GM21529 (cell line): Measurements from ENCODE around the gene HRK.
A peak's percentile ranks its signal among the peaks of the same experiment; 100 is the strongest.

Experiments used
- ATAC-seq: cut with Tn5 transposase; IDR thresholded peaks from one replicate; pipeline ENCODE4 v1.9.1; 2021; ENCODE audit not compliant: unreplicated experiment

The HRK gene

DNA sequence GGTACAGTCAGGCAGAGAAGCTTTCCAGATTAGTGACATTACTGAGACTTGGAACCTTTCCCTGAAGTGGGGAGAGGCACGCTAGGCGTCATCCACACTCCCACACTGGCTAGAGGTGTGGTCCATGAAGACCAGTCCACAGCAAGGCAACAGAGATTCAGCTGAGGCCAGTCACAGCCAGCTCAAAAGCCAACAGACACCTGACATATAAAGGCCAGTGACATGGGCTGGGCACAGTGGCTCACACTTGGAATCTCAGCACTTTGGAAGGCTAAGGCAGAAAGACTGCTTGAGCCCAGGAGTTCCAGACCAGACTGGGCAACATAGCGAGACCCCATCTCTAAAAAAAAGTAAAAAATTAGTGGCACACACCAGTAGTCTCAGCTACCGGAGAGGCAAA lies 10.9 kb downstream of the HRK start:
- no peak for ATAC-seq

DNA sequence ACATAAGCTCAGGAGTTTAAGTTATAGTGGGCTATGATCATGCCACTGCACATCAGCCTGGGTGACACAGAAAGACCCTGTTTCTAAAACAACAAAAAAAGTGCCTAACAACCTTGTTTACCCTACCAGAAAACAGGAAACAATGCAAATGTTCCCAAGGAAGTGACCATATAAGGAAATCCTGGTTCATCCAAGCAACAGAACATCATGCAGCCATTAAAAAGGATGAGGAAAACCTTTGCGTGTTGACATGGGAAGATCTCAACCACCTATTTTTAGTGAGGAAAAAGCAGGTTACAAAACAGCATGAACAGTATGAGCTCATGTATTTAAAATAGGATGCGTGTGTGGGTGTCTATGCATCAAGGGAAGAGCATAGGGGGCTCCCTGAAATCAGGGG lies 13.7 kb downstream of the HRK start:
- no peak for ATAC-seq

DNA sequence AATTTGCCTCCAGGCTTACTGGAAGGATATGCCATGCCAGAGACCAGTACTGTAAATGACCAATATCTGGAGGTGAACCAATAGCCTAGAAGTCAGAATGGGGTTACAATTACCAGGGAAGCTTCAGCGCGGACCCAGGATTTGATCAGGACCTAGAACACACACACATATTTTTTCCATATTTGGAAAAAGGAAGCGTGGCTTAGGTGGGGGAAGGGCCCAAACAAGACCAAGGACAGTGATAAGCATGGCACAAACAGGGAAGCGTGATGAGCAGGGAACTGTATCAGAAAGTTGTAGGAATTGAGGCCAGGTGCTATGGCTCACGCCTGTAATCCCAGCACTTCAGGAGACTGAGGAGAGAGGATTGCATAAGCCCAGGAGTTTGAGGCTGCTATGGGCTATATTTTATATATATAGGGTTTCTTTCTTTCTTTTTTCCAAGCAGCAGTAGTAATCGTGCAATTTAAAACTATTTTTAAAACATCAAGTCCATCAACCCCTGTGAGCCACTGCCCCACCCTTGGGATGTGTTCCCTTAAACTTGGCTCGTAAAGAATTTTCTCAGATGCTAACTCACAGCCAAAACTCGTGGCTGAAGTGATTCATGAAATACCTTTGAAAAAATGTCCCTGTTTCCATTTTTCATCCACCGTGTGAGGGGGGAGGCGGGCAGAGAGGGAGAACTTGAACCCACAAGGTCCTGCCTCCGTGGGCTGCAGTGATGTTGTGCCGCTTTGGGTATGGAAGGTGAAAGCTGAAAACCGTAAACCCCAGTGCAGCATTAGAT lies 16.7 kb downstream of the HRK start:
- ATAC-seq = no peak

DNA sequence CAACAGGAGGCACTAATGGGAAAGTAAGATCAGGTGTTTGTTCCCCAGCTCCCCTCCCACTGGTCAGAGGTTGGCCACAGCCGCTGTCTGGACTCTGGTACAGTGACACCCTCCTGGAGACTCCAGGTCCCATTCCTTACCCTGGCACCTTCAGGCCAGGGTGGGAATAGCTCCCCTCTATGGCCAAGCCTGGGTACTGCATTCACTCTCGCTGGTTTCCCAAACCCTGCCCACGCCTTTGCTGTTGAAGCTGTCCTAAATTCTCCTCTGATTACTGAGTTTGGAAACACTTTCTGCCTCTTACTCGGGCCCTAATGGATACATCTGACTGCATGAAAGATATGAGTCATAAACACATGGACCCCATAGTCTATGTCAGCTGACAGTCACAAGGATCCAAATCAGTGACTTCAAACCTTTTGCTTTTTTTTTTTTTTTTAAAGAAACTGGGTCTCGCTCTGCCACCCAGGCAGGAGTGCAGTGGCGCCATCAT lies 17.9 kb downstream of the HRK start:
- ATAC-seq = no peak

DNA sequence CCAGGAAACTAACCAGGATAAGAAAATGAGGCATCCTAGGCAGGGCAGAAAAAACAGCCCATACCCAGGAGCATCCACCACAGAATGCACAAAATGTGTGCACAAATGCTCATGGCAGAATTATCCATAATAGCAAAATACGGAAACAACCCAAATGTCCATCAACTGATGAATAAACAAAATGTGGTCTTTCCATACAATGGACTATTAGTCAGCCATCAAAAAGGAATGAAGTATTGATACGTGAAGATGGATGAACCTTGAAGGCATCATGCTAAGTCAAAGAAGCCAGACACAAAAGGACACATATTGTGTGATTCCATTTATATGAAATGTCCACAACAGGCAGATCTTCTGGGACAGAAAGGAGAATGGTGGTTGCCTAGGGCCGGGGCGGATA lies 19.1 kb downstream of the HRK start:
- no peak for ATAC-seq

DNA sequence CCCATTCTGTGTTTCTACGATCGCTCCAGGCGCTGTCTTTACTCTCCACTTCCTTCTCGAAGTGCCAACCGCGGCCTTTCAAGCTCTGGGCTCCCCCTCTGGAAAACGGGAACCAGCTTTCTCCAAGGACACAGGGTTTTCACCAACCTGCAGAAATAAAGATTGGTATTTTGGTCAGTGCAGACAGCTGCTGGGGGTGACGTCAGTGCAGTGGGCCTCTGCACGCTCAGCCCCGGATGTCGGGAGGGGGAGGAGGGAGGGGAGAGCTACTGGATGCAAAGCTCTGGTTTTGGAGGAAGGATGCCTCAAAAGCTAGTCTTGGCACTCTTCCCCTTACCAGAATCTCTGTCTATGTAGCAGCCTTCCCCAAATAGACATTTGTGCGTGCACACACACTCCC lies 19.9 kb downstream of the HRK start:
- peak; percentile 77 for ATAC-seq

DNA sequence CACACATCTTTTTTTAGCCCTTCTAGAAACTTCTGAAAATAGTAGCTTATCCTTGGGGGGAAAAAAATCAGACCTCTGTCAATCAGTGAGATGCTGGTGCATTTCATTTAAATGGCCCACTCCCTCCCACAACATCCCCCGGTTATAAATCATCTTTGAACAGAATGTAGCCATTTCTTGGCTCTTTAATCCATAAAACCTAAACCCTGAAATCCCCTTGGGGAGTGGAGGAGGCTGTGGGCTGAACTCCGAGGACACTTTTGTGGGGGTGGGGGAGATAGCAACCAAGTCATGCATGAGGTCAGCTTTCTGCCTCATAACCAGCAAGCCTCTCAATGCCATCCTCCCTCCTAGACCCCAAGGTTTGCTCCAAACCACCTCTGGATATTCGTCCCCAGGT lies 21.0 kb downstream of the HRK start:
- no peak for ATAC-seq

DNA sequence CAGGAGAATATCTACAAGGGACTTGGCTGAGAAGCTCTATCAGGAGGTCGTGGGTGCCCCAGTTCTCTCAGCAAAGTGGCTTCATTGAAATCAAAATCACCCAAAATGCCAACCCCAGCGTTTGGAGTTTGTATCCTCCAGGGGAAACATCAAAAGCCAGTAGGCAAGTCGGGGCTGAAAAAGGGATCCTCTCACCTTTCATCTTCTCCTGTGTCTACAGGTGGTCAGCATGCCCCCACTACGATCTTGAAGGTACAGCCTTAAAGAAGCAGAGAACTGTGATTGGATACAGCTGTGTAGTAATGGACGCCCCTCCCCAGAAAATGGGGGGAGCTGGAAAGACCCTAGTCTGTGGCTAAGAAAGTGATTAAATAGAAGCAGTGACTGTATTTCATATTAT lies 22.2 kb downstream of the HRK start:
- ATAC-seq = no peak

DNA sequence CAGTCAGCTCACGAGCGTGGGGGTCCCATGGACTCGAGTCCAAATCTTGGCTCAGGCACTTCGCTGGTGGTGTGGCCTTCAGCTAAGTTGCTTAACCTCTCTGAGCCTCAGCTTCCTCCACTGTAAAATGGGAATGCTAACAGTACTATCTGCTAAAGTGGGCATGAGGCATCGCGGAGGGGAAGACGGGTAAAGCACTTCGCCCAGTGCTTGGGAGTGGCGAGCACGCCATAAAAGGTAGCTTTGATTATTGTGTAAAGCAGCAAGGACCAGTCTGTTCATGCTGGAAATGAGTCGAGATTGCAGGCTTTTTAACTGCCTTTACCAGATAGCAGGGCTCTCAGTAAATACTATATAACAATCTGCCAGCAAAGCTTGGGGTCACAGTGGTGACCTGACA lies 24.5 kb downstream of the HRK start:
- no peak for ATAC-seq

DNA sequence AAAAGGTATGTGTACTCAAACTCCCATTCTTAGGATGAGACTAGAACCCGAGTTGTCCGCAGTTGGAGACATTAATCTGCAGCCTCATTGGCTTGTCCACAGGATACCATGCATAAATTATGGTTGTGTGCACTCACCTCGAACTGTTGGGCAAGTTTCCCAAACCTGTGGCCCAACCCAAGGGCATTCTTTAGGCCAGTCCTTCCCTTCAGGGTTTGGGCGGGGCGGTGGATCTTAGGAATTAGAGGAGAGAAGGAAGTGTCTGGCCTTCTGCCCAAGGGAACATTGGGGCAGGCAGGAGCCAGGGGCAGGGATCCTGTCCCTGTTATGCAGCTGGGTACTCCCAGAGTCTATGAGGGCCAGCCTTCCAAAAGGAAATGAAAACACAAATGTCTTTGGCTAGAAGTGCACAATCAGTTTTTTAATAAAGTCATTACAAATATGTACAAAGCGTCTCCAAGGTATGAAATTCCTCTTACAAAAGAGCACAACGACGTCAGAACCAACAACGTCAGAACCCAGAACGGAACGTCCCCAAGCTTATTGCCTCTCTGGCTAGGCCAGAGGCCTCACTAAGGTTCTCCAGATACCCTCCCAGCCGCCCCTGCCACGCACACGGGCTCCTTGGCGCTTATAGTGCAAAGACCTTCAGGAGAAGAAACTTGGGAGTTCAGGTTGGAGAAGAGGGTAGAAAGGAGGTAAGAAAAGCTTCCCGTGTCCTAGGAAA lies 25.3 kb downstream of the HRK start:
- no peak for ATAC-seq

DNA sequence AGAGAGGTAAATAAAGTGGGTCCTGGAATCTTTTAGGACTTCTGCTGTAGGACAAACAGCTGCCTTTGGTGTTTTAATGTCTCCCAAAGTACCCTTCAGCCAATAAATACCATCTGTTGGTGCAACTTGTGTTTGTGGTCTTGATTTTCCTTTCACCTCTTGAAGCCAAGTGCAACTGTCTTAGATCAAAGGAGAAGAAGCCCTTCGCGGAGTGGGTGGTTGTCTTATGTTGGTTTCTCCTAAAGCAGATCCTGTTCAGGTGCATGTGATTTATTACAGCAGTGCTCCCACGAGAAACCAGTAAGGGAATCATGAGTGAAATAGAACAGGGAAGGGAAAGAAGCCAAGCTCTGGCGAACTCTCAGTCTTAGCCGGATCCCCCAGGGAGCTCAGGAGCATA lies 27.7 kb downstream of the HRK start:
- ATAC-seq = no peak

DNA sequence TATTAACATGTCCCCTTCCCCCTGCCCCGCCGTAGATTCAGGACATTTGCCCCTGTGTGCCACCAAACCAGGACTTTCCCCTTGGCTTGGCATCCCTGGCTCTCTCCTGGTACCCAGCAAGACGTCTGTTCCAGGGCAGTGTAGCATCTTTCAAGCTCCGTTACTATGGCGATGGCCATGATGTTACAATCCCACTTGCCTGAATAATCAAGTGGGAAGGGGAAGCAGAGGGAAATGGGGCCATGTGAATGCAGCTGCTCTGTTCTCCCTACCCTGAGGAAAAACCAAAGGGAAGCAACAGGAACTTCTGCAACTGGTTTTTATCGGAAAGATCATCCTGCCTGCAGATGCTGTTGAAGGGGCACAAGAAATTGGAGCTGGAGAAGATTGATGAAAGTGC lies 28.9 kb downstream of the HRK start:
- no peak for ATAC-seq

DNA sequence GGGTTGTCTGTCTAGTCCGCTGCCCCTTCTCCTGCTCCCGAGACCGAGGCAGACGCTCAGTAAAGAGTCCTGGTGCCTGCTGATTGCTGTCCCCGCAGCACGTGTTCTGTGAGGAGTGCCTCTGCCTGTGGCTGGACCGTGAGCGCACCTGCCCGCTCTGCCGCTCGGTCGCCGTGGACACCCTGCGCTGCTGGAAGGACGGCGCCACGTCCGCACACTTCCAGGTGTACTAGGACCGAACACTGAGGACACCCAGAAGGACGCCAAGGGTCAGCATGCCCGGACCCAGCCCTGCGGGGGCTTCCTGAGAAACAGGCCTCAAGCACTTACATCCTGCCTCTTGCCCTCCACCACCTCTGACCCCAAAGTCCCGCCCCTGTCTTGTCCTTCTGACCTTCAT lies 32.0 kb downstream of the HRK start:
- ATAC-seq = no peak

DNA sequence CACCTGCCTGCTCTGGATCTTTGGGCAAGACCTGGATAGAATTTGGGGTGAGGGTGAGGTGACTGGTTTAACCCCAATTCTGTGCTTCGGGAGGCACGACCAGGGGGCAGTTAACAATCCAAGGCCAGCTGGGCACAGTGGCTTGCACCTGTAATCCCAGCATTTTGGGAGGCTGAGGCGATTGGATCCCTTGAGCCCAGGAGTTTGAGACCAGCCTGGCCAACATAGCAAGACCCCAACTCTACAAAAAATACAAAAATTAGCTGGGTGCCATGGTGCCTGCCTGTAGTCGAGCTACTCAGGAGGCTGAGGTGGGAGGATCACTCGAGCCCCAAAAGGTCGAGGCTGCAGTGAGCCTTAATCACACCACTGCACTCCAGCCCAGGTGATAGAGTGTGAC lies 38.2 kb downstream of the HRK start:
- no peak for ATAC-seq

DNA sequence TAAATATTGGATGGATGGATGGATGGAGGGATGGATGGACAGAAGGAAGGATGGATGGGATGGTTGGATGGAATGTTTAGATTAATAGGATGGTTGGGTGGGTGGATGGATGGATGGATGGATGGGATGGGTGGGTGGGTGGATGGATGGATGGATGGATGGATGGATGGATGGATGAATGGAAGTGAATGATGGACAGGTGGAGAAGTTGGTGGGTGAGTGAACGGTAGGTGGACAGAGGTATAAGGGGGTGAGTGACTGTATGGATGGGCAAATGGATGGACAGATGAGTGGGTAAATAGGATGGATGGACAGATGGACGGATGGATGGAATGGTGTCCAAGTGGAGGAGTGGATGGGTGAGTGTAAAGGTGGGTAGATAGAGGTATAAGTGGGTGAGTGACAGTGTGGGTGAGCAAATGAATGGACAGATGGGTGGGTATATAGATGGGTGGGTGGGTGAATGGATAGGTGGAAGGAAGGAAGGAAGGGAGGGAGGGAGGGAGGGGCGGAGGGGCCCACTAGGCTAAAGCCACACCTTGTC lies 41.9 kb downstream of the HRK start:
- no peak for ATAC-seq

DNA sequence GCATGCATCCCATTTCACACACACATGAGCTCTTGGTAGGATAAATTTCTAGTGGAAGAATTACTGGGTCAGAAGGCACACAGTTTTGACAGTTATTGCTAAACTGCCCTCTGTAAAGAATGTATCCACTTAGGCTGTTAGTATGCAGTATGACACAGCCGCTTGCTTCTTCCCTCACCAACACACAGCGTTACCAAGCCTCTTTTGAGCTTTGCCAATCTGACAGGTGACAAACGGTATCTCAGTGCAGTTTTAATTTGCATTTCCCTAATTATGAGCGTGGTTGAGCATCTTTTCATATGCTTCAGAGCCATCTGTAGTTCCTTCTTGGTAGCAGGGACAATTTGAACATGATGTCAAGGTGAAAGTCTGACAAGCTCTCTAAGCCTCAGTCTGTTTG lies 42.9 kb downstream of the HRK start:
- no peak for ATAC-seq

DNA sequence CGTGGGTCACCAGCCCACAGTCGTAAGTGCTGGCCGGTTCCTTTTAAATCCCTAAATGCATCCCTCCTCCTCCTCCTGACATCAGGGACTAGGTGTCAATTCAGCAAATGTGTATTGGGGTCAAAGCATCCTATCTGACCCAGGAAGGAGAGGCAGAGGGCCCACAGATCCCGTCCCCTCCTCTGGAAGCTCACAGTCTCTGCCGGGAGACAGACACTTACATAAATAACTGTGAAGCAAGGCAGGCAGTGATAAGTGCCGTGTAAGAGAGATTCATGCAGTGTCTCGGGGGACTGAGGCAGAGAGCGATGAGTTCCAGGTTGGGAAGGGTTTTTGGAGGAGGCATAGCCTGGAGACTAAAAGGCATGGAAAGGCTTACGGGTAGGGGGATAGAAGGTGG lies 44.1 kb downstream of the HRK start:
- ATAC-seq = no peak

DNA sequence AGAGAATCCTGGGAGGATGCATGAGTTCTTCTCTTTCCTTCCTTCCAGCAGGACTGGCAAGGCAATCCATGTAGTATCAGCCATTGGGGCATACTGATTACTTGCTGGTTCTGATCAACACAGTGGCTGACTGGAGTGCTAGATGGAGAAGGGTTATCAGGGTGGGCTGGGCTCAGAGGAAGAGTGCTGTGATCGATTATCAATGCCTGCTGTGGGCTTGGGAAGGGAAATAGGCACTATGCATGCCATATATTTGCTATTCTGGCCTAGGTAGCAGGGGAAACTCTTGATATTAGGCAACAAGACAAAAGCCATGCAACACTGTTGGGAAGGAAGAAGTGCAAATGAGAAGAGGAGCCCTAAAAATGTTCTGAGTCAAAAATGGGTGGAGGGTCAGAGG lies 45.8 kb downstream of the HRK start:
- ATAC-seq = no peak

DNA sequence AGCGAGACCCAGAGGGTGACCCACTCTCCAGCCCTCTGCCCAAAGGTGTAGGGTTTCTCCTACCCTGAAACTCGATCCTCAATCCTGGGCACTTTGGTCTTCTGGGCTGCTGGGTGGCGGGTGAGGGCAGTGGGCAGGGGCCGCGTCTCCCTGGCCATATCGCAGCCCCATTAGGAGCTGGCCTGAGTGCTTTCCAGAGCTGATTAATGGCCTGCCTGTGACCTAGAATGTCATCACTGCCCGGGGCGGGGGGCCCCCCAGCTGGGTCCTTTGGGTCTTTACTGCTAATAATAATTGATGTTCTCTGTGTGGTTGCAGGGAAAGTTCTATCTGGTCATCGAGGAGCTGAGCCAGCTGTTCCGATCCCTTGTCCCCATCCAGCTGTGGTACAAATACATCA lies 47.8 kb downstream of the HRK start:
- no peak for ATAC-seq

DNA sequence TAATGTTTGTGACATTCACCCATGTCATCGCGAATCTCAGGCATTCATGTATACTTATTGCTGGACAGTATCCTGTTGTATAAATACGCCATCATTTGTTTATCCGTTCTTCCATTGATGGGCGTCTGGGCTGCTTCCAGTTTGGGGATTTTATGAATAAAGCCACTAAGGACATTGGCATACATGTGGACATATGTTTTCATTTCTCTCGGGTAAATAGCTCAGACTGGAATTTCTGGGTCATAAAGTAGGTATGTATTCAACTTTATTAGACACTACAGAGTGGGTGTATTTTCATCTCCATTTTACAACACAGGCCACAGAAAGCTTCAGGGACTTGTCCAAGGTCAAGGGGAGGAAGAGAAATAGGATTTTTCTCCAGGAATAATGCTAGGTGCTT lies 48.9 kb downstream of the HRK start:
- no peak for ATAC-seq

DNA sequence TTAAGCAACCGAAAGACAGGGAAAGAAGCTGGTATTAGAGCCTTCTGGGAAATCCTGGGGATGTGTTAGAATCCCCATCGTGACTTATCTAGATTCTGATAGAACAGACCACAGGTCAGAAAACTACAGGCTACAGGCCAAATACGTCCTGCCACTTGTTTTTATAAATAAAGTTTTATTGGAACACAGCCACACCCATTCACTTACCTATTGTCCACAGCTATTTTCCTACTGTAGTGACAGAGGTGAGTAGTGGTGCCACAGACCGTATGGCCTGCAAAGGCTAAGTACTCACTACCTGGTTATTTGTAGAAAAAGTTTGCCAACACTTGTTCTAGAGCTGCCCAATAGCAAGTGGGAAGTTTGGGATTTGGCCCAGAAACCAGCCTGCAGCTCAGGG lies 53.8 kb downstream of the HRK start:
- ATAC-seq = no peak

DNA sequence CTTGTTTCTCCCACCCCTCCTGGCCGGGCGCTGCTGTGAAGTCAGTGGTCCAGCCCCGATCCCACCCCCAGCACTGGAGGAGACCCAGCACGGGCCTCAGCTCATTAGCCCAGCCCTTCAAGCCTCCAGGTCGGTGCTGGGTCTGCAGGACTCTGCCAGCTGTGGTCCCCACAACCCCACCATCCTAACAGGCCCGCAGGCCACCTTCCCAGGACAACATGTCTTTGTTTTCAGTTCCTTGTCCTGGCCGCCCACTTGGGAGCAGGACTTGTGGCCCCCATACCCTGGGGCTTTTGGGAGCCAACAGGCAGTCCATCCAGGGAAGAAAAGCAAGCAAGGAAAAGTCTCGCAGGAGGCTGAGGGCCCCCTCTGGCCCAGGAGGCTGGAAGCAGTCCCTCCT lies 60.0 kb downstream of the HRK start:
- no peak for ATAC-seq
